HG02870 (cell line): ENCODE data around the gene ATXN2.

Experiments used
- ATAC-seq: cut with Tn5 transposase; IDR thresholded peaks from one replicate; pipeline ENCODE4 v1.9.1; 2021; ENCODE audit warnings: mild to moderate bottlenecking, moderate library complexity; ENCODE audit not compliant: unreplicated experiment

The ATXN2 gene

GRCh38 chr12:111424189-111424792 lies 174.8 kb downstream of the ATXN2 start:
- no peak for ATAC-seq

GRCh38 chr12:111420494-111420893 lies 178.6 kb downstream of the ATXN2 start:
- no peak for ATAC-seq

GRCh38 chr12:111419784-111420183 lies 179.3 kb downstream of the ATXN2 start:
- ATAC-seq, result no peak

- no peak for ATAC-seq
Observed at GRCh38 chr12:111418594-111418880, 180.6 kb downstream of the ATXN2 start.

GRCh38 chr12:111417784-111418593 lies 181.1 kb downstream of the ATXN2 start:
- no peak for ATAC-seq

- ATAC-seq, result no peak
Observed at GRCh38 chr12:111417290-111417689, 181.8 kb downstream of the ATXN2 start.

- no peak for ATAC-seq
Observed at GRCh38 chr12:111414711-111415252, 184.3 kb downstream of the ATXN2 start.

GRCh38 chr12:111413442-111414086 lies 185.6 kb downstream of the ATXN2 start:
- no peak for ATAC-seq

- ATAC-seq, result no peak
Observed at GRCh38 chr12:111412830-111413441, 186.2 kb downstream of the ATXN2 start.

GRCh38 chr12:111412007-111412829 lies 186.9 kb downstream of the ATXN2 start:
- no peak for ATAC-seq

- no peak for ATAC-seq
Observed at GRCh38 chr12:111411185-111411764, 187.8 kb downstream of the ATXN2 start.

- no peak for ATAC-seq
Observed at GRCh38 chr12:111410431-111411184, 188.5 kb downstream of the ATXN2 start.

- ATAC-seq, result no peak
Observed at GRCh38 chr12:111409780-111410430, 189.2 kb downstream of the ATXN2 start.

- no peak for ATAC-seq
Observed at GRCh38 chr12:111409403-111409779, 189.7 kb downstream of the ATXN2 start.

GRCh38 chr12:111408686-111409402 lies 190.3 kb downstream of the ATXN2 start:
- ATAC-seq, result no peak

GRCh38 chr12:111408116-111408440 lies 191.0 kb downstream of the ATXN2 start:
- ATAC-seq, result no peak

GRCh38 chr12:111407377-111408115 lies 191.6 kb downstream of the ATXN2 start:
- no peak for ATAC-seq
